ENCODE measurements around the gene DGLUCY. TPM values are rescaled to one million over a fixed set of nuclear protein-coding genes. Genes with fewer than 3 reads are reported as not detected.

DGLUCY gene
- total and polyA plus RNA-seq, 2 of the 8 experiments (the other 6 are each of a cell fraction or from before 2014, with no cell fraction given) = 24.9 to 31.8 TPM

DNA sequence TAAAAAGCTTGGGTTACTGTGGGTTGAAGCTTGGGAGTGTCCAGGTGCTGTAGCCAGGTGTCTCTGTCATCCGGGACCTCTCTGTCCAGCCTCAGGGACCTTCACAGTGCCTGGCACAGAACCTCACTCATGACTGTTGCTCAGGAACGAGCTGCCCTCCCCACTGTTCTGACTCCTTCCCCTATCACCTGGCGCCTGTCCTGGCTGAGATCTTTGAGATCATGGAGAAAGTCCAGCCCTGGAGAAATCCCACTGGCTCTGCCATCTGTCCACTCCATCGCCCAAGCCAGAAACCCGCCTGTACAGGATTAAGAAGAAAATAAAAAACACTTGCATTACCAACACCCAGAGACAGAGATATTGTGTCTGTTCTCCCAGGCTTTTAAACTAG, 53.5 kb downstream of the DGLUCY start:
- no peak overlapping the region for H2BK5ac ChIP-seq (ENCODE audit: low read depth, low read length)
- H3K79me1 ChIP-seq (ENCODE audit: low read depth, low read length) = no peaks in the 10 kb centered on the region; the same call in 1 of the 2 replicates
- no peaks in the 10 kb centered on the region for H3K23me2 ChIP-seq (ENCODE audit: low read depth, low read length)
- peaks cover 0 to 26% (median 4%) of the 10 kb centered on the region in 4 experiments; a peak in 5 of 8 replicates for H3K36me3 ChIP-seq (ENCODE audit: control insufficient read depth in 2 of 4, insufficient read depth in 4 of 4, low read length in 3 of 4)
- no peak overlapping the region for H3K9ac ChIP-seq (replicated peaks in 1 of 4; ENCODE audit: extremely low read depth in 1 of 4, low read depth in 3 of 4, low read length in 3 of 4)
- H4K91ac ChIP-seq (replicated peaks; ENCODE audit: insufficient read length, low read length) = no peak overlapping the region
- H3K4me2 ChIP-seq (ENCODE audit: insufficient read depth in 1 of 2, low read depth in 2 of 2, low read length in 2 of 2) = no peak overlapping the region
- H3K4me3 ChIP-seq (ENCODE audit: extremely low read depth in 1 of 4, insufficient read depth in 2 of 4, low read depth in 3 of 4, low read length in 4 of 4) = no peak overlapping the region
- no peak overlapping the region for H2AK5ac ChIP-seq (ENCODE audit: low read depth, low read length)
- no peaks in the 10 kb centered on the region for H3K79me2 ChIP-seq (ENCODE audit: control insufficient read depth in 1 of 2, insufficient read depth in 2 of 2, low read length in 2 of 2)
- POLR2A ChIA-PET (ENCODE audit: partially characterized antibody) = no interaction called here
- H3K4me1 ChIP-seq (replicated peaks in 1 of 4; ENCODE audit: control insufficient read depth in 3 of 4, insufficient read depth in 4 of 4, low read length in 3 of 4) = no peaks in the 10 kb centered on the region
- H4K5ac ChIP-seq (ENCODE audit: insufficient read length, low read depth, low read length) = no peak overlapping the region
- H3K18ac ChIP-seq (ENCODE audit: extremely low read depth, low read length) = no peak overlapping the region
- H3K56ac ChIP-seq (replicated peaks; ENCODE audit: insufficient read length, low read depth, low read length) = no peak overlapping the region
- H2BK15ac ChIP-seq (ENCODE audit: low read length) = no peak overlapping the region
- no peaks in the 10 kb centered on the region for H4K20me1 ChIP-seq (replicated peaks in 1 of 2; ENCODE audit: control insufficient read depth in 1 of 2, insufficient read depth in 2 of 2, low read length in 2 of 2)
- H3K23ac ChIP-seq (ENCODE audit: insufficient read length) = no peak overlapping the region
- CTCF ChIA-PET (ENCODE audit: partially characterized antibody) = interaction anchor here (0.5 to 6.4 kb wide), 7 partner anchors 10 to 266 kb away, joined by 3 to 43 read pairs (median 3); no protein-coding TSS in a partner anchor
- H3K4ac ChIP-seq (replicated peaks; ENCODE audit: insufficient read length, low read depth, low read length) = no peak overlapping the region
- H3K9me3 ChIP-seq (ENCODE audit: insufficient read depth in 2 of 2, low read depth in 1 of 2, low read length in 1 of 2) = no peaks in the 10 kb centered on the region
- H2BK20ac ChIP-seq (ENCODE audit: low read length) = no peak overlapping the region
- H2AFZ ChIP-seq (ENCODE audit: low read length) = no peak overlapping the region
- H3K27me3 ChIP-seq (replicated peaks in 1 of 4; ENCODE audit: control insufficient read depth in 3 of 4, extremely low read depth in 1 of 4, insufficient read depth in 3 of 4, low read length in 3 of 4) = no peaks in the 10 kb centered on the region
- FAIRE-seq (no peak), DNase-seq (ENCODE audit: low read depth in 1 of 2, low spot score in 2 of 2) (no peak)
- H2BK12ac ChIP-seq (ENCODE audit: low read depth, low read length) = no peak overlapping the region
- no peak overlapping the region for H2BK120ac ChIP-seq (replicated peaks; ENCODE audit: low read depth, low read length)
- H4K8ac ChIP-seq (ENCODE audit: extremely low read depth, insufficient read depth, low read length) = no peak overlapping the region
- no peak overlapping the region for H3K14ac ChIP-seq (ENCODE audit: insufficient read length)
- no peak overlapping the region for H3K27ac ChIP-seq (ENCODE audit: low read depth, low read length)
- 84% methylated on average over 5 of the region's 5 CpGs; no CpG with 5 or more reads in 1 of the 2 experiments for WGBS, 2 experiments (ENCODE audit: extremely low coverage in 1 of 2, insufficient coverage in 1 of 2, insufficient read length in 1 of 2, insufficient replicate concordance in 2 of 2, low coverage in 1 of 2, low lambda C conversion rate in 2 of 2, missing lambda C conversion rate in 1 of 2)
- TF ChIP-seq SP1 (IDR thresholded peaks at IDR 0.05; ENCODE audit: low read depth, low read length) (no peak), SP4 (IDR thresholded peaks at IDR 0.05; ENCODE audit: low read length) (no peak), SUZ12 (IDR thresholded peaks at IDR 0.05; ENCODE audit: low read length) (no peak), CEBPB (IDR thresholded peaks at IDR 0.05; ENCODE audit: low read depth, low read length) (no peak), FOSL1 (IDR thresholded peaks at IDR 0.05; ENCODE audit: insufficient read depth, low read depth, low read length) (no peak), SIN3A (conservative IDR thresholded peaks at IDR 0.05 in 1 of 2, IDR thresholded peaks at IDR 0.05 in 1 of 2; ENCODE audit: low read depth in 1 of 2, low read length in 2 of 2) (no peak), BACH1 (IDR thresholded peaks at IDR 0.05; ENCODE audit: low read length) (no peak), POLR2A (IDR thresholded peaks at IDR 0.05; ENCODE audit: control extremely low read depth in 1 of 2, low read depth in 2 of 2, low read length in 2 of 2) (no peak), BRCA1 (IDR thresholded peaks at IDR 0.05; ENCODE audit: low read depth, low read length) (no peak), RNF2 (IDR thresholded peaks at IDR 0.05; ENCODE audit: borderline replicate concordance, low read depth, low read length, missing control alignments, poor library complexity, severe bottlenecking) (no peak), JUN (IDR thresholded peaks at IDR 0.05; ENCODE audit: low read depth, low read length) (no peak), TAF7 (optimal IDR thresholded peaks at IDR 0.05; ENCODE audit: borderline replicate concordance, low read depth, low read length) (no peak)
- TF ChIP-seq, protein P1, sequence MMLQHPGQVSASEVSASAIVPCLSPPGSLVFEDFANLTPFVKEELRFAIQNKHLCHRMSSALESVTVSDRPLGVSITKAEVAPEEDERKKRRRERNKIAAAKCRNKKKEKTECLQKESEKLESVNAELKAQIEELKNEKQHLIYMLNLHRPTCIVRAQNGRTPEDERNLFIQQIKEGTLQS (IDR thresholded peaks at IDR 0.05; ENCODE audit: insufficient read depth, low read depth, low read length) = no peak
- TF ChIP-seq, protein P2, sequence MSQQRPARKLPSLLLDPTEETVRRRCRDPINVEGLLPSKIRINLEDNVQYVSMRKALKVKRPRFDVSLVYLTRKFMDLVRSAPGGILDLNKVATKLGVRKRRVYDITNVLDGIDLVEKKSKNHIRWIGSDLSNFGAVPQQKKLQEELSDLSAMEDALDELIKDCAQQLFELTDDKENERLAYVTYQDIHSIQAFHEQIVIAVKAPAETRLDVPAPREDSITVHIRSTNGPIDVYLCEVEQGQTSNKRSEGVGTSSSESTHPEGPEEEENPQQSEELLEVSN (IDR thresholded peaks at IDR 0.05) = no peak
